A549 (cell line): ENCODE data around the gene ZFP28.

Experiments used
- CTCF ChIP-seq: fragments of >200 bp; sonication (Bioruptor Twin); formaldehyde crosslinking; IDR thresholded peaks from 3 replicates; pipeline ENCODE4 v1.5.1; 2016
- ESRRA ChIP-seq: fragments of 150-350 bp; IDR thresholded peaks from 2 replicates; pipeline ENCODE4 v1.6.1; 2014; ENCODE audit warnings: mild to moderate bottlenecking, low read length, borderline replicate concordance
- RAD21 ChIP-seq, 2 experiments: fragments of >200 bp in 1 of 2; sonication (Bioruptor Twin) in 1 of 2; formaldehyde crosslinking in 1 of 2; IDR thresholded peaks in 1 of 2; conservative IDR thresholded peaks in 1 of 2; 2 replicates in 1 of 2; 3 replicates in 1 of 2; pipeline ENCODE4 v1.6.1; 2012 to 2018; ENCODE audit warnings: inconsistent platforms in 1 of 2
- RARB ChIP-seq: fragments of 250-450 bp; sonication (Bioruptor Pico); IDR thresholded peaks from 2 replicates; pipeline ENCODE4 v1.8.0; 2021; ENCODE audit warnings: mild to moderate bottlenecking, moderate library complexity
- TP53 ChIP-seq: fragments of 250-450 bp; sonication (Bioruptor Pico); IDR thresholded peaks from 2 replicates; pipeline ENCODE4 v1.5.0; 2021; ENCODE audit warnings: mild to moderate bottlenecking, moderate library complexity

GRCh38 chr19:56547535-56547934 is 8.8 kb downstream of the ZFP28 start:
- no peak for TF ChIP-seq TP53 (CRISPR knock-in tag)
- no peak for TF ChIP-seq RARB (CRISPR knock-in tag)
- no peak for TF ChIP-seq CTCF
- TF ChIP-seq ESRRA = no peak
- no peak for TF ChIP-seq RAD21 (conservative IDR thresholded peaks at IDR 0.05 in 1 of 2, IDR thresholded peaks at IDR 0.05 in 1 of 2)
